Limb (tissue), 2 donors: Measurements from ENCODE around the gene KMT2B.
"Not testable (repeated sequence)": the region's sequence is repeated elsewhere in the genome, so short reads cannot be mapped to it uniquely, and the experiment has no call there.

Experiments
- DNase-seq, 2 donors: peaks; one replicate each; pipeline ENCODE4 v3.0.0-alpha.2; 2016; ENCODE audit errors: extremely low spot score in 2 of 2

Gene KMT2B

GRCh38 chr19:35756377-35757230 is 38.8 kb downstream of the KMT2B start, which contains the start of gene HSPB6:
HSPB6 (minus strand) TSS chr19:35757029; CDS start chr19:35757008, 21 bp downstream.
- peak; percentile 48 to 75 for DNase-seq

- DNase-seq, result peak; percentile 88
Measured at GRCh38 chr19:35757231-35757748, 39.5 kb downstream of the KMT2B start.

- DNase-seq, result peak; percentile 99 to 100
Measured at GRCh38 chr19:35757749-35758608, 40.2 kb downstream of the KMT2B start, which contains the start of gene PROSER3. PROSER3 (plus strand) TSS chr19:35758176; CDS start chr19:35758216, 40 bp downstream.

GRCh38 chr19:35759697-35760096 is 41.9 kb downstream of the KMT2B start:
- no peak for DNase-seq

GRCh38 chr19:35760711-35761349 is 43.0 kb downstream of the KMT2B start:
- no peak for DNase-seq

GRCh38 chr19:35764432-35765315 is 46.9 kb downstream of the KMT2B start:
- no peak for DNase-seq

GRCh38 chr19:35766571-35767104 is 48.8 kb downstream of the KMT2B start:
- no peak for DNase-seq

GRCh38 chr19:35767288-35768081 is 49.7 kb downstream of the KMT2B start:
- DNase-seq, result peak in 1 of 2 donors; percentile 66

GRCh38 chr19:35768082-35768421 is 50.2 kb downstream of the KMT2B start:
- no peak for DNase-seq

- DNase-seq, result not testable (repeated sequence)
Measured at GRCh38 chr19:35772362-35772761, 54.6 kb downstream of the KMT2B start.

GRCh38 chr19:35773020-35773806 is 55.4 kb downstream of the KMT2B start:
- no peak for DNase-seq

- no peak for DNase-seq
Measured at GRCh38 chr19:35774274-35775045, 56.7 kb downstream of the KMT2B start.

- DNase-seq, result no peak
Measured at GRCh38 chr19:35775046-35775297, 57.2 kb downstream of the KMT2B start.

- DNase-seq, result peak; percentile 98 to 99
Measured at GRCh38 chr19:35775298-35776101, 57.7 kb downstream of the KMT2B start, which contains the start of gene ARHGAP33. ARHGAP33 (plus strand) TSS chr19:35775564; CDS start chr19:35775659, 95 bp downstream.

GRCh38 chr19:35776102-35776788 is 58.4 kb downstream of the KMT2B start:
- no peak for DNase-seq

GRCh38 chr19:35777086-35777841 is 59.5 kb downstream of the KMT2B start:
- no peak for DNase-seq
